HCT116 (cell line): ENCODE data around the gene SPON1. TPM values are rescaled to one million over a fixed set of nuclear protein-coding genes. Genes with fewer than 3 reads are reported as not detected.

ENCODE experiments used
- ATAC-seq: fragments of 200-7000 bp; cut with Tn5 transposase; 2 replicates; pipeline ENCODE4 v1.9.1; 2020; ENCODE audit warnings: mild to moderate bottlenecking, moderate library complexity
- BruUV-seq: library from RNA; stranded (reverse); fragments of 400-500 nt; replicated peaks from 2 replicates; lab custom pipeline; 2021; lab: Mats Ljungman, UMichigan
- CTCF ChIA-PET: fragments of 300-600 bp; sonication (Branson Sonifier 250); formaldehyde crosslinking; loops from one replicate; lab custom pipeline; 2021; ENCODE audit warnings: antibody characterized with exemption; lab: Charles Lee
- POLR2A ChIA-PET: fragments of 300-600, 350-600 bp; sonication (Branson Sonifier 250); formaldehyde crosslinking; loops from one replicate; lab custom pipeline; 2021; ENCODE audit warnings: antibody characterized with exemption; lab: Charles Lee
- RAD21 ChIA-PET, 2 experiments: fragments of 300-600 bp; sonication (Branson Sonifier 250); formaldehyde crosslinking; loops; one replicate each; lab custom pipeline; 2023; ENCODE audit warnings: low total read pairs in 2 of 2; ENCODE audit not compliant: uncharacterized antibody in 2 of 2, unreplicated experiment in 2 of 2, low non-redundant PET in 1 of 2; lab: Charles Lee
- DNase-seq: peaks from one replicate; pipeline ENCODE4 v3.0.0-alpha.2; 2010; ENCODE audit warnings: low read depth, low spot score
- H2AFZ ChIP-seq: fragments of 200-600 bp; shearing (Covaris generic), sonication (generic); 2 replicates; pipeline ENCODE4 v1.6.1; 2017; ENCODE audit warnings: low read depth, mixed run types, mixed read lengths, antibody characterized with exemption, low read length; ENCODE audit not compliant: poor library complexity, severe bottlenecking
- H3K27ac ChIP-seq: 2 replicates; pipeline ENCODE4 v1.5.1; 2012; ENCODE audit warnings: low read depth, low read length
- H3K27me3 ChIP-seq: fragments of 200-600 bp; sonication (generic); 2 replicates; pipeline ENCODE4 v1.6.1; 2016; ENCODE audit warnings: mixed run types, low read length, mixed read lengths; ENCODE audit not compliant: insufficient read depth
- H3K36me3 ChIP-seq, 2 experiments: fragments of 200-500 bp in 1 of 2; fragments of 200-600 bp in 1 of 2; sonication (Bioruptor generic) in 1 of 2; sonication (generic) in 1 of 2; 2 replicates each; pipeline versions ENCODE4 v1.5.1 to v1.6.1; 2014 to 2016; ENCODE audit warnings: low read length in 2 of 2, inconsistent platforms in 1 of 2, mixed read lengths in 1 of 2, mixed run types in 1 of 2; ENCODE audit not compliant: insufficient read depth in 2 of 2, control insufficient read depth in 1 of 2
- H3K4me1 ChIP-seq, 2 experiments: fragments of 200-600 bp in 1 of 2; sonication (generic) in 1 of 2; 2 replicates each; pipeline versions ENCODE4 v1.5.1 to v1.6.1; 2012 to 2017; ENCODE audit warnings: low read length in 2 of 2, inconsistent platforms in 1 of 2, mild to moderate bottlenecking in 1 of 2, mixed read lengths in 1 of 2, mixed run types in 1 of 2, moderate library complexity in 1 of 2; ENCODE audit not compliant: insufficient read depth in 2 of 2, control insufficient read depth in 1 of 2
- H3K4me2 ChIP-seq: fragments of 200-600 bp; sonication (generic); 2 replicates; pipeline ENCODE4 v1.6.1; 2017; ENCODE audit warnings: mixed run types, low read length, mixed read lengths
- H3K4me3 ChIP-seq, 2 experiments: fragments of 200-600 bp in 1 of 2; sonication (generic) in 1 of 2; replicated peaks in 1 of 2; 2 replicates each; pipeline ENCODE4 v1.5.1; 2011 to 2016; ENCODE audit warnings: low read length in 2 of 2, control low read depth in 1 of 2, low read depth in 1 of 2, mild to moderate bottlenecking in 1 of 2, mixed read lengths in 1 of 2, mixed run types in 1 of 2
- H3K79me2 ChIP-seq: fragments of 200-600 bp; sonication (generic); 2 replicates; pipeline ENCODE4 v1.6.1; 2017; ENCODE audit warnings: mild to moderate bottlenecking, mixed run types, low read length, moderate library complexity, mixed read lengths; ENCODE audit not compliant: insufficient read depth
- H3K9ac ChIP-seq: fragments of 200-600 bp; sonication (generic); 2 replicates; pipeline ENCODE4 v1.6.1; 2016; ENCODE audit warnings: low read length, mixed read lengths
- H3K9me2 ChIP-seq: fragments of 200-600 bp; sonication (generic), shearing (Covaris generic); 2 replicates; pipeline ENCODE4 v1.6.1; 2017; ENCODE audit warnings: mixed run types, mild to moderate bottlenecking, moderate library complexity; ENCODE audit not compliant: insufficient read depth
- H3K9me3 ChIP-seq, 2 experiments: fragments of 200-500 bp in 1 of 2; fragments of 200-600 bp in 1 of 2; sonication (Bioruptor generic) in 1 of 2; sonication (generic) in 1 of 2; 2 replicates each; pipeline ENCODE4 v1.6.1; 2014 to 2017; ENCODE audit warnings: low read length in 2 of 2, mixed read lengths in 2 of 2, inconsistent platforms in 1 of 2, low read depth in 1 of 2, mild to moderate bottlenecking in 1 of 2, mixed run types in 1 of 2, moderate library complexity in 1 of 2; ENCODE audit not compliant: control insufficient read depth in 1 of 2, insufficient read depth in 1 of 2
- H4K20me1 ChIP-seq: fragments of 200-600 bp; sonication (generic), shearing (Covaris generic); 2 replicates; pipeline ENCODE4 v1.6.1; 2017; ENCODE audit warnings: mixed run types, mild to moderate bottlenecking, moderate library complexity; ENCODE audit not compliant: insufficient read depth
- CBX3 ChIP-seq: IDR thresholded peaks from 2 replicates; pipeline ENCODE4 v1.6.1; 2012; ENCODE audit warnings: low read depth
- EGR1 ChIP-seq: IDR thresholded peaks from 2 replicates; pipeline ENCODE4 v1.6.1; 2012; ENCODE audit warnings: low read depth
- ELF1 ChIP-seq: IDR thresholded peaks from 2 replicates; pipeline ENCODE4 v1.6.1; 2012; ENCODE audit warnings: low read depth, borderline replicate concordance
- EZH2phosphoT487 ChIP-seq: fragments of 200-600 bp; IDR thresholded peaks from 2 replicates; pipeline ENCODE4 v1.6.1; 2018; ENCODE audit warnings: antibody characterized with exemption, borderline replicate concordance
- FOSL1 ChIP-seq: IDR thresholded peaks from 2 replicates; pipeline ENCODE4 v1.6.1; 2012; ENCODE audit warnings: low read depth
- JUND ChIP-seq: IDR thresholded peaks from 2 replicates; pipeline ENCODE4 v1.6.1; 2012
- POLR2AphosphoS5 ChIP-seq: IDR thresholded peaks from 2 replicates; pipeline ENCODE4 v1.6.1; 2011; ENCODE audit warnings: mild to moderate bottlenecking, low read depth, low read length, moderate library complexity
- SP1 ChIP-seq: IDR thresholded peaks from 2 replicates; pipeline ENCODE4 v1.6.1; 2012; ENCODE audit warnings: low read depth
- SRF ChIP-seq: IDR thresholded peaks from 2 replicates; pipeline ENCODE4 v1.6.1; 2012; ENCODE audit warnings: low read depth
- ZFX ChIP-seq: fragments of 450-650 bp; IDR thresholded peaks from 2 replicates; pipeline ENCODE4 v1.6.1; 2017
- ZNF274 ChIP-seq: fragments of 200-500 bp; sonication (Bioruptor generic); IDR thresholded peaks from 2 replicates; pipeline ENCODE4 v1.6.1; 2014; ENCODE audit warnings: mild to moderate bottlenecking, low read depth, low read length, inconsistent platforms
- intact Hi-C: fragments of 100-400 bp; cut with micrococcal nuclease; formaldehyde crosslinking; loops from 2 replicates; pipeline ENCODE4 v1.10.0; 2022
- total RNA-seq: library from RNA; stranded (reverse); gene quantifications from one replicate; pipeline ENCODE4 v1.2.1, GENCODE V29; 2021; ENCODE audit not compliant: unreplicated experiment
- TF ChIP-seq, protein P1 (sequence below): IDR thresholded peaks from 2 replicates; pipeline ENCODE4 v1.6.1; 2012

The SPON1 gene
- total RNA-seq, 1 experiment from 2014 or later: 0.17 TPM

DNA sequence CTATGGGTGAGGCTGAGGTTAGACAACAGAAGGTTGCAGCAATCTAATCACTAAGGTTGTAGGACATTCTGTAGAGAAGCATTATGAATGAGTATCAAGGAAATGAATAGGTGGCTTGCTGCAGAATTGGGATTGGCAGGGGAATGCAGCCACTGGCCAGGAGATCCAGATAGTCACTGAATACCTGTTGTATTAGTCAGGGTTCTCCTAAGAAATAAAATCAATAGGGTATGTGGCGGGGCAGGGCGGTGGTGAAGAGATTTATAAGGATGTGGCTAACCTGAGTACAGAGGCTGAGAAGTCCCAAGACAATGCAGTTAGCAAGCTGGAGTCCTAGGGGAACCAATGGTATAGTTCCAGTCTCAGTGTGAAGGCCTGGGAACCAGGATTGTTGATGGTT lies 163.0 kb downstream of the SPON1 start:
- TF ChIP-seq POLR2AphosphoS5 (no peak), EGR1 (no peak), SRF (no peak), CBX3 (peak; percentile 63; the same call in 1 of the 2 replicates), EZH2phosphoT487 (no peak), ZFX (no peak), FOSL1 (peak; percentile 51; the same call in 1 of the 2 replicates), ZNF274 (no peak), JUND (peak; percentile 57), SP1 (peak; percentile 45; the same call in 1 of the 2 replicates)
- TF ChIP-seq, protein P1, sequence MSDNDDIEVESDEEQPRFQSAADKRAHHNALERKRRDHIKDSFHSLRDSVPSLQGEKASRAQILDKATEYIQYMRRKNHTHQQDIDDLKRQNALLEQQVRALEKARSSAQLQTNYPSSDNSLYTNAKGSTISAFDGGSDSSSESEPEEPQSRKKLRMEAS: no peak
- H3K9me2 ChIP-seq: no peaks in the 10 kb centered on the region
- no peaks in the 10 kb centered on the region for H3K36me3 ChIP-seq
- RAD21 ChIA-PET: no interaction called here
- ATAC-seq: peak; percentile 94
- H3K27me3 ChIP-seq: no peaks in the 10 kb centered on the region
- peak; percentile 36 for DNase-seq
- H3K4me1 ChIP-seq: peaks cover 8 to 22% of the 10 kb centered on the region in 2 experiments
- POLR2A ChIA-PET: no interaction called here
- H3K4me2 ChIP-seq: peak overlapping the region; percentile 58
- no peak overlapping the region for H3K27ac ChIP-seq
- no peak overlapping the region for H3K4me3 ChIP-seq
- no peaks in the 10 kb centered on the region for H3K9me3 ChIP-seq
- no TSS peak for BruUV-seq
- H3K79me2 ChIP-seq: no peaks in the 10 kb centered on the region
- H4K20me1 ChIP-seq: no peaks in the 10 kb centered on the region
- intact Hi-C loops: no loop called here
- H3K9ac ChIP-seq: no peak overlapping the region
- H2AFZ ChIP-seq: peak overlapping the region; percentile 47
- CTCF ChIA-PET: no interaction called here

DNA sequence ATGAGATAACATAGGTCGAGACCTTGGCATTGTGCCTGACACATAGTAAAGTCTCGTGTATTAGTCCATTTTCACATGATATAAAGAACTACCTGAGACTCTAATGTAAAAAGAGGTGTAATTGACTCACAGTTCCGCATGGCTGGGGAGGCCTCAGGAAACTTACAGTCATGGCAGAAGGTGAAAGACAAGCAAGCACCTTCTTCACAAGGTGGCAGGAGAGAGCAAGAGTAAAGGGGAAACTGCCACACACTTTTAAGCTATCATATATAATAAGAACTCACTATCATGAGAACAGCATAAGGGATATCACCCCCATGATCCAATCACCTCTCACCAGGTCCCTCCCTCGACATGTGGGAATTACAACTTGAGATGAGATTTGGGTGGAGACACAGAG lies 165.2 kb downstream of the SPON1 start:
- H3K4me2 ChIP-seq: no peak overlapping the region
- no peaks in the 10 kb centered on the region; the same call in 1 of the 2 replicates for H3K27me3 ChIP-seq
- no peaks in the 10 kb centered on the region for H3K79me2 ChIP-seq
- H4K20me1 ChIP-seq: no peaks in the 10 kb centered on the region
- intact Hi-C loops: no loop called here
- DNase-seq (no peak), ATAC-seq (no peak)
- CTCF ChIA-PET: no interaction called here
- H3K9me2 ChIP-seq: no peaks in the 10 kb centered on the region
- TF ChIP-seq EGR1 (no peak), POLR2AphosphoS5 (no peak), ELF1 (no peak), SP1 (no peak), SRF (no peak), FOSL1 (no peak)
- no TSS peak for BruUV-seq
- no peak overlapping the region for H2AFZ ChIP-seq
- no peak overlapping the region for H3K9ac ChIP-seq
- peaks cover 8 to 22% of the 10 kb centered on the region in 2 experiments for H3K4me1 ChIP-seq
- no peak overlapping the region for H3K27ac ChIP-seq
- no peak overlapping the region for H3K4me3 ChIP-seq
- H3K9me3 ChIP-seq: no peaks in the 10 kb centered on the region
- POLR2A ChIA-PET: no interaction called here
- no peaks in the 10 kb centered on the region for H3K36me3 ChIP-seq
- RAD21 ChIA-PET: interaction anchor here in 1 of 2 experiments (0.6 kb wide), 1 partner anchor 384 kb away, joined by 6 read pairs; no protein-coding TSS in a partner anchor
